Measurements from ENCODE around the gene AGAP1. TPM values are rescaled to one million over a fixed set of nuclear protein-coding genes. Genes with fewer than 3 reads are reported as not detected.

The AGAP1 gene
- total RNA-seq, 1 experiment from 2014 or later: 25.8 TPM

GRCh38 chr2:235637896-235638295 lies 144.1 kb downstream of the AGAP1 start:
- no CpG with 5 or more reads among the region's 7 CpGs for WGBS (ENCODE audit: extremely low coverage, insufficient read length, low lambda C conversion rate)
- H3K79me2 ChIP-seq (ENCODE audit: insufficient read depth, low read length): no peaks in the 10 kb centered on the region
- H3K4ac ChIP-seq (ENCODE audit: low read depth, low read length): no peak overlapping the region
- no peak overlapping the region for H2BK20ac ChIP-seq (ENCODE audit: low read depth, low read length, poor library complexity, severe bottlenecking)
- H2BK15ac ChIP-seq (ENCODE audit: low read depth, low read length): no peak overlapping the region
- H4K20me1 ChIP-seq (ENCODE audit: control insufficient read depth, insufficient read depth, insufficient read length): no peaks in the 10 kb centered on the region
- no peak for TF ChIP-seq CTCF (conservative IDR thresholded peaks at IDR 0.05)
- H3K27me3 ChIP-seq (ENCODE audit: insufficient read depth, low read length): no peaks in the 10 kb centered on the region
- H3K4me1 ChIP-seq (ENCODE audit: insufficient read depth, low read length): peaks cover 20% of the 10 kb centered on the region; the same call in 1 of the 2 replicates
- no peaks in the 10 kb centered on the region; a peak in 1 of 7 replicates for H3K36me3 Mint-ChIP-seq (ENCODE audit: insufficient read depth in 1 of 3, low read depth in 3 of 3)
- H3K14ac ChIP-seq (ENCODE audit: insufficient read depth, low read length): no peak overlapping the region
- no peak overlapping the region for H4K5ac ChIP-seq (ENCODE audit: insufficient read length, low read depth, low read length)
- no peak overlapping the region for H4K91ac ChIP-seq (ENCODE audit: insufficient read length, low read depth, low read length)
- H2BK12ac ChIP-seq (ENCODE audit: insufficient read length, low read depth, low read length): no peak overlapping the region
- no peaks in the 10 kb centered on the region for H3K27me3 Mint-ChIP-seq (ENCODE audit: low read depth)
- no peak overlapping the region for H3K9ac ChIP-seq (ENCODE audit: extremely low read depth, insufficient read length, low read length)
- H3T11ph ChIP-seq (ENCODE audit: low read length): no peak overlapping the region
- no peak overlapping the region for H2BK120ac ChIP-seq (ENCODE audit: low read depth, low read length, poor library complexity, severe bottlenecking)
- H3K4me1 Mint-ChIP-seq: peaks cover 56 to 62% of the 10 kb centered on the region in 2 experiments
- H3K27ac Mint-ChIP-seq: no peak overlapping the region
- no peak overlapping the region for H2BK5ac ChIP-seq (ENCODE audit: insufficient read length, low read length)
- no peaks in the 10 kb centered on the region for H3K9me3 ChIP-seq (ENCODE audit: control insufficient read depth, low read depth, low read length)
- H2AK5ac ChIP-seq (ENCODE audit: insufficient read length, low read length): no peak overlapping the region
- no peak overlapping the region for H3K18ac ChIP-seq (ENCODE audit: insufficient read length, low read depth, low read length)
- no peak overlapping the region for H2AFZ ChIP-seq (ENCODE audit: low read length)
- no peak overlapping the region for H4K8ac ChIP-seq (replicated peaks; ENCODE audit: insufficient read length, low read depth, low read length)
- H3K23me2 ChIP-seq (ENCODE audit: insufficient read length, low read depth, low read length, poor library complexity, severe bottlenecking): no peaks in the 10 kb centered on the region
- no peak overlapping the region for H3K23ac ChIP-seq (ENCODE audit: insufficient read length, low read depth, low read length)
- no peak overlapping the region for H3K27ac ChIP-seq (ENCODE audit: insufficient read length, low read depth, low read length)
- no peak overlapping the region for H3K56ac ChIP-seq (ENCODE audit: insufficient read length, low read depth, low read length)
- no peak overlapping the region for H3K4me2 ChIP-seq (ENCODE audit: insufficient read depth, insufficient read length, low read length)
- no peaks in the 10 kb centered on the region for H3K9me3 Mint-ChIP-seq
- H3K79me1 ChIP-seq (ENCODE audit: insufficient read depth, low read depth, low read length, poor library complexity, severe bottlenecking): no peaks in the 10 kb centered on the region
- H3K4me3 Mint-ChIP-seq: no peak overlapping the region
- no peak for DNase-seq

Data from H9 (cell line).